GM08714 (cell line): ENCODE results near the gene ADAMTSL1.

Experiments
- H3K4me3 ChIP-seq: fragments of 200-500 bp; sonication (Bioruptor generic); 2 replicates; pipeline ENCODE4 v1.5.1; 2014; ENCODE audit warnings: mild to moderate bottlenecking, low read length, inconsistent platforms
- ZNF274 ChIP-seq: IDR thresholded peaks from 2 replicates; pipeline ENCODE4 v1.6.1; 2012; ENCODE audit warnings: mild to moderate bottlenecking, low read depth, low read length

Gene ADAMTSL1

GRCh38 chr9:18658804-18659705 is 185.1 kb downstream of the ADAMTSL1 start:
- no peak overlapping the region for H3K4me3 ChIP-seq
- no peak for TF ChIP-seq ZNF274

DNA sequence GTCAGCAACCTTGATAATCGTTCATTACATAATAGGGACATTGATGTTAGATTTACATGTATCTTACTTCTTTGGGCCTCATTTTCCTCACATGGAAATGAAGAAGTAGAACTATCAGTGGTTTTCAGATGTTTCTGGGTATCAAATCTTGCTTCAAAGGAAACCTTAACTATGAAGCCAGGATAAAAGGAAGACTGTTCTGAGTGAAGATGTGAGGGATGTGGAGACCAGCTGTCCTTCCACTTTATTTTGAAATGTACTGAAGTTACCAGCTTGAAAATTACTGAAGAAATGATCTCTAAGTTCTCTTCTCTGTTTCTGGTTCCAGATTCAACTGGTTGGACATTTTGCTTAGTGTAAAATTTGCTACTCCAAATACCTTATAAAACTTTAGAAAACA is 186.0 kb downstream of the ADAMTSL1 start:
- H3K4me3 ChIP-seq = no peak overlapping the region
- no peak for TF ChIP-seq ZNF274

DNA sequence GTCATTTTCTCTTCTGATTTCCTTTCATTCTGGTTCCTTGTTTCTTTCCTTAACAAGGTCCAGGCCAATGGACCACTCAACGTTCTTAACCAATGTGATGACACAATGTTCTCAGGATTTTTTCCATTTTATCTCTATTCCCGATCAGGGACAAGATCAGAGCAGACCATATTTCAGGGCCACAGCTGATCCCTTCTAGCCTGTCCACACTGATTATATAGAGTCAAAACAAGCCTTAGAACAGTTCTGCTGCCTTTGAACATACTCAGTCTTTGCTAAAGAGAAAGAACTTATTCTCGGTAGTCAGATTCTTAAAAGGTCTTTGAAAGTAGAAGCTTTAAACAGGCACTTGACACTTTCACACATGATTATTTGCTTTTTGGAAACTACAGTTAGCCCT is 188.4 kb downstream of the ADAMTSL1 start:
- no peak overlapping the region for H3K4me3 ChIP-seq
- TF ChIP-seq ZNF274 = no peak

- no peak for TF ChIP-seq ZNF274
- H3K4me3 ChIP-seq = no peak overlapping the region
Observed at GRCh38 chr9:18665947-18666346, 192.0 kb downstream of the ADAMTSL1 start.

- no peak overlapping the region for H3K4me3 ChIP-seq
- no peak for TF ChIP-seq ZNF274
Observed at GRCh38 chr9:18666348-18666747, 192.4 kb downstream of the ADAMTSL1 start.

DNA sequence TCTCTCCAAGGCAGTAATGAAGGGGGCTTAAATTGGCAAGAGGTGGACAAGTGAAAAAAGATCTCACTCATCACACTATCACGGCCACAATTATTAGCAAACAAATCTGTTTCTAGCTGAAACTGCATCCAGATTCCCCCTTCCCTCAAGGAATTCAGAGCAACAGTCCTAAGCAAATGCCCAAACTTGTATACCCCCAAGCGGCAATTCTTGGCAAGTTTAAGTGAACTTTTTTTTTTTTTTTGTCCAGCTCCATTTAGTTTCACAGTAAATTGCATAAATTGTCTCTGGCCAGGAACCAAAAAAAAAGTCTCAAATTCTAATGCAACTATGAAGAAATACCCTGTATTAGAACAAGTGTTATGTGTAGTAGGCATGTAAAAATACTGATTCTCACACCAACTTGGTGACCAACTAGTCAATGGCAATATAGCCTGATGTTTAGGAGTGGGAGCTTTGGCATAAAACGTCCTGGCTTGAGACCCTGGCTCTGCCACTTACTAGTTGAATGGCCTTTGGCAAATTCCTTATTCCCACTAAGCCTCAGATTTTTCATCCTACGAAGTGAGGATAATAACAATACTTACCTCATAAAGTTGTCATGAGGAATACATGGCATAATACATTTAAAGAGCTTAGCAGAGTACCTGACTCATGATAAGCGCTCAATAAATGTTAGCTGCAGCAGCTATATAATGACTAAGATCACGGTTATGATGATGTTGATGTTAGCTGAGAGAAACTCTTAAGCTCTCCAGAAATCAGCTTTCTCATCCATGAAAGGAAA is 193.2 kb downstream of the ADAMTSL1 start:
- no peak overlapping the region for H3K4me3 ChIP-seq
- TF ChIP-seq ZNF274 = no peak

GRCh38 chr9:18668944-18669343 is 195.0 kb downstream of the ADAMTSL1 start:
- H3K4me3 ChIP-seq = no peak overlapping the region
- no peak for TF ChIP-seq ZNF274

GRCh38 chr9:18672706-18673105 is 198.8 kb downstream of the ADAMTSL1 start:
- H3K4me3 ChIP-seq = no peak overlapping the region
- no peak for TF ChIP-seq ZNF274

DNA sequence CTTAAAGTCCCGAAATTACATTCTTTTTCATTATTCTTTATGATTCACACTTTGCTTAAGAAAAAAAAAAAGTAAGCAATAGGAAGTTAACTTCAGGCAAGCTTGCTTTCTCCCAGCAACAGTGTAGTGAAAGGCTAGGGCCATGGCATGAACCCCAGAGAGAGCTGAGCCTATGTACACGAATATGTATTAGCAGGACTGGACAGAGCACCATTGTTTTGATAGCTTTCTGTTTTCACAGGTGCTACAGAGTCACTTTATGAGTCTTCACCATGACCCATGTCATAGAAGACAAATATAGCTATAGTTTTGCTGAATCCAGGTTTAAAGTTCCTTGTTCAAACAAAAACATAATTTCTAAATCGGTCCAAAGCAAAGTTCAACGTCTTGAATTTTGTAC is 199.2 kb downstream of the ADAMTSL1 start:
- no peak for TF ChIP-seq ZNF274
- H3K4me3 ChIP-seq = no peak overlapping the region

- H3K4me3 ChIP-seq = no peak overlapping the region
- TF ChIP-seq ZNF274 = no peak
Observed at GRCh38 chr9:18675332-18675731, 201.4 kb downstream of the ADAMTSL1 start.

- no peak overlapping the region for H3K4me3 ChIP-seq
- TF ChIP-seq ZNF274 = no peak
Observed at GRCh38 chr9:18675973-18676372, 202.0 kb downstream of the ADAMTSL1 start.

- no peak overlapping the region for H3K4me3 ChIP-seq
- TF ChIP-seq ZNF274 = no peak
Observed at GRCh38 chr9:18676525-18676924, 202.6 kb downstream of the ADAMTSL1 start.

GRCh38 chr9:18678821-18679590 is 205.1 kb downstream of the ADAMTSL1 start:
- no peak overlapping the region for H3K4me3 ChIP-seq
- TF ChIP-seq ZNF274 = no peak

GRCh38 chr9:18682907-18683306 is 209.0 kb downstream of the ADAMTSL1 start:
- TF ChIP-seq ZNF274 = no peak
- H3K4me3 ChIP-seq = no peak overlapping the region
